Peyer's patch (tissue), 4 donors: ENCODE data around the gene ZDHHC3.

ENCODE experiments used
- CTCF ChIP-seq, 6 experiments: fragments of 450-650 bp in 4 of 6; fragments of 200-600 bp in 2 of 6; sonication (generic) in 1 of 6; IDR thresholded peaks; one replicate each; pipeline ENCODE4 v1.5.1; 2017 to 2019; ENCODE audit warnings: antibody characterized with exemption in 6 of 6, mild to moderate bottlenecking in 3 of 6, moderate library complexity in 1 of 6
- POLR2A ChIP-seq, 2 donors: fragments of 450-650 bp; IDR thresholded peaks; one replicate each; pipeline ENCODE4 v1.5.1; 2017; ENCODE audit warnings: antibody characterized with exemption in 2 of 2, mild to moderate bottlenecking in 2 of 2, moderate library complexity in 2 of 2

GRCh38 chr3:44924457-44925084 is 51.4 kb downstream of the ZDHHC3 start:
- TF ChIP-seq CTCF (IDR thresholded peaks at IDR 0.05) (no peak), POLR2A (IDR thresholded peaks at IDR 0.05) (no peak)
